Fibroblast of mammary gland (primary cell): ENCODE results near the gene NAA80.
A peak's percentile ranks its signal among the peaks of the same experiment; 100 is the strongest.

Experiments
- DNase-seq: peaks from one replicate; pipeline ENCODE4 v3.0.0-alpha.2; 2010; ENCODE audit warnings: low read depth
- H3K4me3 ChIP-seq: 2 replicates; pipeline ENCODE4 v1.5.1; 2011; ENCODE audit warnings: low read depth, mild to moderate bottlenecking, low read length, moderate library complexity; ENCODE audit not compliant: control insufficient read depth
- TF ChIP-seq, protein P1 (sequence below): conservative IDR thresholded peaks from 2 replicates; pipeline ENCODE4 v1.5.1; 2011; ENCODE audit warnings: low read depth, low read length, inconsistent platforms; ENCODE audit not compliant: control insufficient read depth, insufficient read depth

The NAA80 gene

DNA sequence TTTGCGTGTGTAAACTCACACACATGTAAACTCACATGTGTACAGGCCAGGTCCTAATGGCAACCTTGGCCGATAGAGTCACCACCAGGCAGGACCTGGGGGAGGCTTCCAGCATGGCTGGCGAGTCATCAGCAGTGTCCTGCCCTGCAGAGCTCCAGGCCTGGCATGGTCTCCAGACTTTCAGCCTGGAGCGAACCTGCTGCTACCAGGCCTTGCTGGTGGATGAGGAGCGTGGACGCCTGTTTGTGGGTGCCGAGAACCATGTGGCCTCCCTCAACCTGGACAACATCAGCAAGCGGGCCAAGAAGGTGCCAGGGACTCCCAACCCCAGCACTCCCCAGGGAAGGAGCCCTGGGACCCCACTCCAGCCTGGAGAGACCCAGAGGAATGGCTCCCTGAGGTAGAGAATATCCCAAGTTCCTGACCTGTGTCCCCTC is 29.2 kb downstream of the NAA80 start:
- DNase-seq, result peak; percentile 52
- H3K4me3 ChIP-seq, result no peak overlapping the region

DNA sequence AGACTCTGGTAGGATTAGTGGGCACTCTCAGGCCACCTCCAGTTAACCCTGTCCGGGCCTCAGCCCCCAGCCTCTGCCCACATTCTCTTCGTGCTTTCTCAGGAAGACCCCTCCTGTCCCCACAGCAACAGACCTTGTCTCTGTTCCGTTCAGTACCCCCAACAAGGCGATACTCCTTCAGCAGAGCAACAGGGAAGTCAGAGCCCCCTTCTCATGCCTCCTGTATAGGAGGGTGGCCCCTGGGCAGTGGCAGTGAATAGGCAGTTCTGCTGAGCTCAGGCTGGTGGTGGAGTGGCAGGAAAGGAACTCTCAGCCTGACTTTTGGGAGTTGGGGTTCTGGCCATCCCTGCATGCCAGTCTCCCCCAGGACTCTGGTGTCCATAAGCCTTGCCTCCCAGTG is 29.7 kb downstream of the NAA80 start:
- TF ChIP-seq, protein P1, sequence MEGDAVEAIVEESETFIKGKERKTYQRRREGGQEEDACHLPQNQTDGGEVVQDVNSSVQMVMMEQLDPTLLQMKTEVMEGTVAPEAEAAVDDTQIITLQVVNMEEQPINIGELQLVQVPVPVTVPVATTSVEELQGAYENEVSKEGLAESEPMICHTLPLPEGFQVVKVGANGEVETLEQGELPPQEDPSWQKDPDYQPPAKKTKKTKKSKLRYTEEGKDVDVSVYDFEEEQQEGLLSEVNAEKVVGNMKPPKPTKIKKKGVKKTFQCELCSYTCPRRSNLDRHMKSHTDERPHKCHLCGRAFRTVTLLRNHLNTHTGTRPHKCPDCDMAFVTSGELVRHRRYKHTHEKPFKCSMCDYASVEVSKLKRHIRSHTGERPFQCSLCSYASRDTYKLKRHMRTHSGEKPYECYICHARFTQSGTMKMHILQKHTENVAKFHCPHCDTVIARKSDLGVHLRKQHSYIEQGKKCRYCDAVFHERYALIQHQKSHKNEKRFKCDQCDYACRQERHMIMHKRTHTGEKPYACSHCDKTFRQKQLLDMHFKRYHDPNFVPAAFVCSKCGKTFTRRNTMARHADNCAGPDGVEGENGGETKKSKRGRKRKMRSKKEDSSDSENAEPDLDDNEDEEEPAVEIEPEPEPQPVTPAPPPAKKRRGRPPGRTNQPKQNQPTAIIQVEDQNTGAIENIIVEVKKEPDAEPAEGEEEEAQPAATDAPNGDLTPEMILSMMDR, result no peak
- no peak for DNase-seq
- no peak overlapping the region for H3K4me3 ChIP-seq

More for the DNA sequence above, 29.2 kb downstream of the NAA80 start:
- TF ChIP-seq, protein P1, result no peak

DNA sequence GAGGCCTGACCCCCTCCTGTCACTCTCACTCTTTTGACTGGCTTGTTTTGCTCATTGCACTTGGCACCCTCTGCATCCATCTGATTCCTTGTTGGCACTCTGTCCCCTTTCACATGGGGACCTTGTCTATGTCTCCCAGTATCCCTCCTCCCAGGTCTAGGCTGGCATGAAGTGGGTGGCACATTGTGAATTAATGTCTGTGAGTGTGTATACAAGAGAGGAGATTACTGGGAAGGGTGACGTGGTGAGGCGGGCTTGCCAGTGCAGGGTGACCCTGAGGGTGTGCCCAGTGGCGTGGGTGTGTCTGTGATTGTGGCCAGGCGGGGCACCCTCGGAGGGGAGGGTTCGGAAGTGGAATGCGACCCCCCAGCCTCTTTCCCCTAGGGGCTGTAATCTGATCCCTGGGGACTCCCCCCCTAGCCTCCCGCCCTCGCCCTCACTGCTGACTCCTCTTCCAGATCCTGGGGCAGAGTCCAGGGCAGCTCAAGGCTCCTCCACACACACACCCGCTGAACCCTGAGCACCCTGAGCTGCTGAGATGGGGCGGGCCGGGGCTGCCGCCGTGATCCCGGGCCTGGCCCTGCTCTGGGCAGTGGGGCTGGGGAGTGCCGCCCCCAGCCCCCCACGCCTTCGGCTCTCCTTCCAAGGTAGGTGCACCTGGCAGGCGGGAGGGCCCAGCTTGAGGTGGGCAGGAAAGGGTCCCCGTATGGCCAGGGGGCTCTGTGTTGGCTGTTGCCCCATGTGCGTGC is 30.3 kb downstream of the NAA80 start, which contains the start of gene SEMA3B:
SEMA3B (plus strand) TSS at position 445 of the 749 bp plus-strand sequence; CDS start at position 539, 94 bp downstream.
- no peak for DNase-seq
- TF ChIP-seq, protein P1, result no peak
- no peak within 1 kb of the TSS for H3K4me3 ChIP-seq

DNA sequence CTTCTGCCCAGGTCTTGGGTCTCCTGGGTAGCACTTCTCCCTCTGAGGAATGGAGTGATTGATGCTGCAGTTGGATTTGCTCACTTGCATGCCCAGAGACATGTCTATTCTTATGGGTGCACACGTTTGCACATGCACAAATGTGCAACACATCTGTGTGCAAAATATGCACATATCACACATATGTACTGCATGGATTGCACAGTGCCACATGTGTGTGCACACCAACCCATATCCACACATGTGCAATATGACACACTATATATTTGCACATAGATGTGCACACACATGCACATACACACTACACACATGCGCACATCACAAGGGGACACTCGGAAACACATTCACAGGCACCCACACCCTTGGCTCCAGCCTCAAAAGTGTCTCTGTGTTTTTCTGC is 30.9 kb downstream of the NAA80 start:
- DNase-seq, result peak; percentile 33
- H3K4me3 ChIP-seq, result no peak overlapping the region
- TF ChIP-seq, protein P1, result no peak

DNA sequence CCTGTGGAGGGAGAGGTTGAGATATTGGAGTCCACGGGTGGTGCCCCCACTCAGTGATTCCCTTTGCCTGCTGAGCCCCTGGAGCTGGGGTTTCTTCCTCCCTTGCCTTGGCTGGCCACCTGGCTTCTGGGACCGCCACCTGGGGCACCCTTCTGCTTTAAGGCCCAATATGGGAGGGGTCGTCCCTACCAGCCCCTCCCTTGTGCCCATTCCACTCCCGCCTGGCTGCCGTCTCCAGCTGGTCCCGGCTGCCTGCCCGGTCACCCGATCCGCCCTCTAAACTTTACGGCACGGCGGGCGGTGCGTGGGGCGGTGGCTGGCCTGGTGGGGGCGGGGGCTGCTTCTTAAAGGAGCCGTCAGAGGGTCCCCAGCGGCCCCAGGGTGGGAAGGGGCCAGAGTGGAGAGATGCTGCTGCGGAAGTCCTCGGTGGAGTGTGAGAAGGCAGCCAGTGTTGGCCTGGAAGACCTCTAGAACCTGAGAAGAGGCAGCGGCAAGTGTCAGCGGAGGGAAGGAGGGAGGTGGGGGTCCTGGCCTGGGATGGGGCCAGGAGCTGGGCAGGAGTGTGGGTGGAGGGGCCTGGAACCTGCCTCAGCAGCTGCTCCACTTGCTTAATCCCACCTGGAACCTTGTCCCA is 31.8 kb downstream of the NAA80 start:
- no peak for DNase-seq
- TF ChIP-seq, protein P1, result no peak
- peak overlapping the region; percentile 37 for H3K4me3 ChIP-seq

DNA sequence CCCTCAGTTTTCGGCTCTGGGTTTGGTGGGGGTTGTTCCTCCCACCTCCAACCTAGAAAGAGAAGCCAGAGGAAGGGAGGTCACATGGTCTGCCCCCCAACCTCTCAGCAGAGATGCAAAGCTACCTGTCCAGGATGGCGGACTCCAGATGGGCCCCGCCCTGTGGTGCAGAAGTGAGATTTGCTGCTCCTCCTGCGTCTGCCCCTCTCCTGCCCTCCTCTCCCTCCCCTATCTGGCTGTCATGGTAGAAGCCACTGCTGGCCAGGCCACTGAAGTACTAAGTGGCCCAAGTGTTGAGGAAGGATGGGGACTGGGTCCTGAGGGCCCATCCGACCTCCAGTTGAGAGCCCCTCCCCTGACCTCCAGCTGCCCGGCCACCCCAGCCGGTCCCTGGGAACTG is 32.4 kb downstream of the NAA80 start:
- TF ChIP-seq, protein P1, result no peak
- H3K4me3 ChIP-seq, result peak overlapping the region; percentile 37
- no peak for DNase-seq
